ENCODE data around the gene CDHR5.

- TF ChIP-seq, protein P1, sequence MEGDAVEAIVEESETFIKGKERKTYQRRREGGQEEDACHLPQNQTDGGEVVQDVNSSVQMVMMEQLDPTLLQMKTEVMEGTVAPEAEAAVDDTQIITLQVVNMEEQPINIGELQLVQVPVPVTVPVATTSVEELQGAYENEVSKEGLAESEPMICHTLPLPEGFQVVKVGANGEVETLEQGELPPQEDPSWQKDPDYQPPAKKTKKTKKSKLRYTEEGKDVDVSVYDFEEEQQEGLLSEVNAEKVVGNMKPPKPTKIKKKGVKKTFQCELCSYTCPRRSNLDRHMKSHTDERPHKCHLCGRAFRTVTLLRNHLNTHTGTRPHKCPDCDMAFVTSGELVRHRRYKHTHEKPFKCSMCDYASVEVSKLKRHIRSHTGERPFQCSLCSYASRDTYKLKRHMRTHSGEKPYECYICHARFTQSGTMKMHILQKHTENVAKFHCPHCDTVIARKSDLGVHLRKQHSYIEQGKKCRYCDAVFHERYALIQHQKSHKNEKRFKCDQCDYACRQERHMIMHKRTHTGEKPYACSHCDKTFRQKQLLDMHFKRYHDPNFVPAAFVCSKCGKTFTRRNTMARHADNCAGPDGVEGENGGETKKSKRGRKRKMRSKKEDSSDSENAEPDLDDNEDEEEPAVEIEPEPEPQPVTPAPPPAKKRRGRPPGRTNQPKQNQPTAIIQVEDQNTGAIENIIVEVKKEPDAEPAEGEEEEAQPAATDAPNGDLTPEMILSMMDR (IDR thresholded peaks at IDR 0.05; ENCODE audit: low read depth, low read length, poor library complexity, severe bottlenecking) = no peak
- TF ChIP-seq EZH2phosphoT487 (IDR thresholded peaks at IDR 0.05; ENCODE audit: borderline replicate concordance, low read length) = no peak
These were observed 11.3 kb downstream of the CDHR5 start for GRCh38 chr11:613369-613968.
